Erythroblast (primary cell): ENCODE measurements around the gene MTARC2.

Source experiments
- GATA1 ChIP-seq: IDR thresholded peaks from 2 replicates; pipeline ENCODE4 v1.6.1; 2011; ENCODE audit warnings: low read depth, mild to moderate bottlenecking, control low read depth, low read length, moderate library complexity
- POLR2A ChIP-seq: IDR thresholded peaks from 2 replicates; pipeline ENCODE4 v1.6.1; 2011; ENCODE audit warnings: mild to moderate bottlenecking, low read length

DNA sequence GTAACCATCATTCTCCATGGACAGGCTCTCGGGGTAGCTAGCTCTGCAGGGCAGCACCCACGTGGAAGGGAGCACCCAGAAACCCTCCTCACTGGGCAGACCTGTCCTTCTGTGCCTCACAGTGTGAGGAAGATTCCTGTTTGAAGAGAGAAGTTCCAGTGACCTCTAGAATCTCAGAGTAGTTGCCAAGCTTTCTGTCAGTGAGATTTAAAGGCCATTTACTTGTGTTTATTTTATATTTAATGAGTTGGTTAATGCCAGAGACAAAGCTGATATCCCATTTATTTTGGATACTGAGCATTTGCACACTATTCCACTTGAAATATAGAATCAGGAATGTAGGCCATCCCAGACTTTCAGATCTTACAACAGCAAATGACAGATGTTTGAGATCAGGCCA is 67.3 kb downstream of the MTARC2 start:
- TF ChIP-seq POLR2A = no peak
- TF ChIP-seq GATA1 = no peak
